Activated T-helper 2 cell treated with anti-CD3 and anti-CD28 coated beads, Interferon-gamma antibody, Interleukin-2, Interleukin-4, amounts not matched to agents 10 μg/mL and 5 μg/mL and 100 μg/mL, durations not matched to agents 14 hours and 24 hours and 36 hours (primary cell): ENCODE data around the gene ENPP7. TPM values are rescaled to one million over a fixed set of nuclear protein-coding genes. Genes with fewer than 3 reads are reported as not detected.

ENCODE experiments used
- DNase-seq: peaks from one replicate; pipeline ENCODE4 v3.0.0; 2021; ENCODE audit warnings: low spot score
- H3K27ac Mint-ChIP-seq: one replicate; pipeline ENCODE4 v1.8.0; 2021; ENCODE audit warnings: mixed read lengths
- H3K27me3 Mint-ChIP-seq: one replicate; pipeline ENCODE4 v1.8.0; 2021; ENCODE audit warnings: low read depth, mixed read lengths
- H3K36me3 Mint-ChIP-seq: one replicate; pipeline ENCODE4 v1.8.0; 2021; ENCODE audit warnings: low read depth, mixed read lengths
- H3K4me1 Mint-ChIP-seq: one replicate; pipeline ENCODE4 v1.8.0; 2021; ENCODE audit warnings: low read depth, mixed read lengths
- H3K4me3 Mint-ChIP-seq: one replicate; pipeline ENCODE4 v1.8.0; 2021; ENCODE audit warnings: low read depth, mild to moderate bottlenecking, moderate library complexity, mixed read lengths
- H3K9me3 Mint-ChIP-seq: one replicate; pipeline ENCODE4 v1.8.0; 2021; ENCODE audit warnings: mixed read lengths
- intact Hi-C: fragments of 100-400 bp; cut with micrococcal nuclease; formaldehyde crosslinking; loops from one replicate; pipeline ENCODE4 v1.15.1; 2023
- total RNA-seq: library from RNA; stranded (reverse); gene quantifications from 2 replicates; pipeline ENCODE4 v1.2.3, GENCODE V29; 2022

The ENPP7 gene
- total RNA-seq, 1 donor from 2014 or later = not detected

DNA sequence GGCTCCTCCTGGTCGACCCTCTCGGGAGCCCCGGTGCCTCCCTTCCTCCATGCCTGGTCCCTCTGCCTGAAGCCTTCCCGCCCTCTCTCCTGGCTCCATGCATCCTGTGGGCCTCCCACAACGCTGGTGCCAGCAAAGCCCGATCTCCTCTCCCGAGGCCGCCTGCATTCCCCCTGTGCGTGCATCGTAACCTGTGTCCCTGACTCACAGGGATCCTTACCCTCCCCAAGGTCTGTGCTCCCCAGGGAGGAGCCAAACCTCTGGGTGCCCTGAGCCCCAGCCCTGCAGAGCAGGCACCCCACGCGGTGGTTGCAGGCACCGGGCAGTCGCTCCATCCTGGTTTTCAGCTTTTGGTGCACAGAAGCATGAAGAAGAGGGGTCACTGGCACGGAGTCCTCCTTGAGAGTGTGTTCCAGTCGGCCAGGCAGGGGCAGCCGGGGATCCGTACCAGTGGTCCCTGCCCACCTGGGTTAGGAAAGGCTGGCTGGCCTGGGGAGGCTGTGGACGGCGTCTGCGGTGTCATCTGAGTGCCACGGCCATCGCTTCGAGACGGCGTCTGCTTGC, 1.8 kb upstream of the ENPP7 start:
- Mint-ChIP-seq H3K27ac (no peak overlapping the region), H3K36me3 (no peaks in the 10 kb centered on the region), H3K9me3 (no peaks in the 10 kb centered on the region), H3K4me1 (peaks cover 8% of the 10 kb centered on the region), H3K27me3 (no peaks in the 10 kb centered on the region), H3K4me3 (no peak overlapping the region)
- DNase-seq = no peak
- intact Hi-C loops = no loop called here

DNA sequence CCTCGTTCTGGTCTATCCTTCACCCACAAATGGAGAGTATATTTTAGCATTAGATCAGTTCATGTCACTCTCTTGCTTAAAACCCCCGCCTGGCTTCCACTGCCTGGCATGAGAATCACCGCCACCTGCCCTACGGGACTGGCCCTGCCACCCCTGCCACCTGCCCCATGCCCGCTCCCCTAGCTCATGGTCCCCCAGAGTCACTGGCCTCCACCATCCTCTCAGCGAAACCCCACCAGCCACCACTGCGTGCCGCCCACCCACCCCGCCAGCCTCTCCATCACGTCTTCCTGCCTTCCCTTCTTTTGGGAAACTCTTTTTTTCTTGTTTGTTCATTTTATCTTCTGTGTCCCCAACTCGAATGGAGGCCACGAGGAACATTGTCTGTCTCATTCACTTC, 982 bp upstream of the ENPP7 start:
- Mint-ChIP-seq H3K4me3 (no peak overlapping the region), H3K4me1 (peaks cover 8% of the 10 kb centered on the region), H3K36me3 (no peaks in the 10 kb centered on the region), H3K9me3 (no peaks in the 10 kb centered on the region), H3K27ac (no peak overlapping the region), H3K27me3 (no peaks in the 10 kb centered on the region)
- DNase-seq = no peak
- intact Hi-C loops = no loop called here

DNA sequence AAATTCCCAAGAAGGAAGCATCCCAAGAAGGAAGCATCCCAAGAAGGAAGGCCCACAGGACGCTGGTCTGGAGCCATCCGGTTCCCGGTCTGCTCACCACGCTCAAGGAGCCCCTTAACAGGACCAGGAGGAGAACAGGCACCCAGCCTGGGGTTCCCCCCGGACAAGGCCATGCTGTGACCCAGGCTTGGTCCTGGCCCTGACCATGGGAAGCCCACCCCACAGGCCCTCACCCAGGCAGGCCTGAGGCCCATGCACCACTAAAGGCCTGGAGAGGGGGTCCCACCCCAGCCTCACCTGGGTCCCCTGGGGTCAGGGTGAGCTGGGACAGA, 340 bp upstream of the ENPP7 start:
- Mint-ChIP-seq H3K27ac (no peak overlapping the region), H3K4me1 (peaks cover 8% of the 10 kb centered on the region), H3K27me3 (no peaks in the 10 kb centered on the region), H3K4me3 (no peak overlapping the region), H3K9me3 (no peaks in the 10 kb centered on the region), H3K36me3 (no peaks in the 10 kb centered on the region)
- intact Hi-C loops = no loop called here
- no peak for DNase-seq

DNA sequence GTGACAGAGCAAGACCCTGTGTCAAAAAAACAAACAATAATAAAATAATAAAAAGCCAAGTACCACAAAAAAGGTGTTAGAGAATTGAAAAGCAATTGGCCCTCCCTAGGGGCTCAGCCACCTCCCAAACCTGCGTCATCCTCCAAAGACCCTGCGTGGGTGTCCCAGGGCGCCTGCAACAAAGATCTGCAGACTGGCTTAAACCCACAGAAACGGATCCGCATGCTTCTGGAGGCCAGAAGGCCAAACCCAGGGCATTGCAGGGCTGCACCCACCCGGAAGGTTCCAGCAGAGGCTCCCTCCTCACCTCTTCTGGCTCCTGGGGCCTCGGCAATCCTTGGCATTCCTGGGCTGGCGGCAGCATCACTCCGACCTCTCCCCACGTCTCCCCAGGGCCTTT, 1.5 kb downstream of the ENPP7 start:
- no peaks in the 10 kb centered on the region for H3K27me3 Mint-ChIP-seq
- peaks cover 8% of the 10 kb centered on the region for H3K4me1 Mint-ChIP-seq
- no peak overlapping the region for H3K4me3 Mint-ChIP-seq
- intact Hi-C loops = no loop called here
- no peaks in the 10 kb centered on the region for H3K36me3 Mint-ChIP-seq
- DNase-seq = no peak
- no peak overlapping the region for H3K27ac Mint-ChIP-seq
- no peaks in the 10 kb centered on the region for H3K9me3 Mint-ChIP-seq

DNA sequence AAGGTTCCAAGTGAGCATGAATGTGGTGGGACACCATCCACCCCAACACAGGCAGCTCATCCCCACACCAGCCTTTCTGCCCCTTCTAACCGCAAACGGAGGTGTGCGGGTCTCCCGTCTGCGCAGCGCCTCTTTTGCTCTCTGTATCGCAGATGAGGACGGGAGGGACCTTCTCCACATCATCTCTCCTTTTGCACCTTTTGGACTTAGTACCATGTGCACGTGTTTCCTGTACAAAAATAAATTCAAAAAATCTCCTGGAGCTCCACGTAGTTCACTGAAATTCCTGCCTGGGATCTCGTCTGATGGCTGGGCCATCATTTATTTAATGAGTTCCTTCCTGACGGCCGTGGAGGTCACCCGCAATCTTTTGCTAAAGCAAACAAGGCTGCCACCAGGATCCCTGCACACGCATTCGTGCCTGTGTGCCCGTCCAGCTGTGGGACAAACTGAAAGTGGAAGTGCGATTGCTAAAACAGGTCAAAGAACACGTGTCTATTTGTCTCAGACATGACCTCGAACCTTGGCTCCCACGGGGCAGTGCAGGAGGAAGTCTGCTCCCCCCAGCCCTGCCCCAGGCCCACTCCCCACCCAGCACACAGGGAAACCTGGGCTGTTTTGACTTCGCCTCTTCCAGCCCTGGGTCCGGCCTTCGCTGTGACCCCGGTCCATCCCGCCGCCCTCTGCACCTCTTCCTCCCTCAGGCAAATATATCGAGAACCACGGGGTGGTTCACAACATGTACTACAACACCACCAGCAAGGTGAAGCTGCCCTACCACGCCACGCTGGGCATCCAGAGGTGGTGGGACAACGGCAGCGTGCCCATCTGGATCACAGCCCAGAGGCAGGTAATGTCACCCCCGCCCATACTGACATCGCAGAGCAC, 2.3 kb downstream of the ENPP7 start:
- H3K36me3 Mint-ChIP-seq = no peaks in the 10 kb centered on the region
- H3K4me1 Mint-ChIP-seq = peaks cover 8% of the 10 kb centered on the region
- peak overlapping the region; percentile 48 for H3K27ac Mint-ChIP-seq
- intact Hi-C loops = no loop called here
- peak overlapping the region; percentile 43 for H3K4me3 Mint-ChIP-seq
- no peaks in the 10 kb centered on the region for H3K9me3 Mint-ChIP-seq
- H3K27me3 Mint-ChIP-seq = no peaks in the 10 kb centered on the region
- no peak for DNase-seq

DNA sequence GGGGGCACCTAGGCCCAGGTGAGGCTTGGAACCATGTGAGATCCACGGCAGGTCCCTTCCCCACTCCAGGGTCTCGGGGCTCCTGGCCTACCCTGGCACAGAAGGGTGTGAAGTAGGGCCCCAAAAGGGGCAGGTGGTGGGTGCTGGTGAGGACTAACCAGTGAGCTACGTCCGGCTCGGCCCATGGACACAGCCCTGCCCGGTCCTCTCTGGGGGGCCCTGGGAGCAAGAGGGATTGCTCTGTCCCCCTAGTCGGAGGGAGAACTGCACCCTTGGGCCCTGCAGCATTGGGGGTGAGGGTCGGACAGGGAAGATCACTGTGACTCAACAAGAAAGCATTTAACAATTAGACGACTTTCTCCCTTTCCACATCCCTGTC, 2.9 kb downstream of the ENPP7 start:
- Mint-ChIP-seq H3K4me3 (no peak overlapping the region), H3K36me3 (no peaks in the 10 kb centered on the region), H3K27ac (no peak overlapping the region), H3K4me1 (peaks cover 8% of the 10 kb centered on the region), H3K27me3 (peaks cover under 1% of the 10 kb centered on the region), H3K9me3 (no peaks in the 10 kb centered on the region)
- no peak for DNase-seq
- intact Hi-C loops = no loop called here

DNA sequence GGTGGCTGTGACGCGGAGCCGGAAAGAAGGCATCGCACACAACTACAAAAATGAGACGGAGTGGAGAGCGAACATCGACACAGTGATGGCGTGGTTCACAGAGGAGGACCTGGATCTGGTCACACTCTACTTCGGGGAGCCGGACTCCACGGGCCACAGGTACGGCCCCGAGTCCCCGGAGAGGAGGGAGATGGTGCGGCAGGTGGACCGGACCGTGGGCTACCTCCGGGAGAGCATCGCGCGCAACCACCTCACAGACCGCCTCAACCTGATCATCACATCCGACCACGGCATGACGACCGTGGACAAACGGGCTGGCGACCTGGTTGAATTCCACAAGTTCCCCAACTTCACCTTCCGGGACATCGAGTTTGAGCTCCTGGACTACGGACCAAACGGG, 4.4 kb downstream of the ENPP7 start:
- Mint-ChIP-seq H3K36me3 (no peaks in the 10 kb centered on the region), H3K9me3 (no peaks in the 10 kb centered on the region), H3K27me3 (peaks cover 12% of the 10 kb centered on the region), H3K4me3 (no peak overlapping the region), H3K4me1 (peaks cover 5% of the 10 kb centered on the region), H3K27ac (no peak overlapping the region)
- intact Hi-C loops = no loop called here
- no peak for DNase-seq

DNA sequence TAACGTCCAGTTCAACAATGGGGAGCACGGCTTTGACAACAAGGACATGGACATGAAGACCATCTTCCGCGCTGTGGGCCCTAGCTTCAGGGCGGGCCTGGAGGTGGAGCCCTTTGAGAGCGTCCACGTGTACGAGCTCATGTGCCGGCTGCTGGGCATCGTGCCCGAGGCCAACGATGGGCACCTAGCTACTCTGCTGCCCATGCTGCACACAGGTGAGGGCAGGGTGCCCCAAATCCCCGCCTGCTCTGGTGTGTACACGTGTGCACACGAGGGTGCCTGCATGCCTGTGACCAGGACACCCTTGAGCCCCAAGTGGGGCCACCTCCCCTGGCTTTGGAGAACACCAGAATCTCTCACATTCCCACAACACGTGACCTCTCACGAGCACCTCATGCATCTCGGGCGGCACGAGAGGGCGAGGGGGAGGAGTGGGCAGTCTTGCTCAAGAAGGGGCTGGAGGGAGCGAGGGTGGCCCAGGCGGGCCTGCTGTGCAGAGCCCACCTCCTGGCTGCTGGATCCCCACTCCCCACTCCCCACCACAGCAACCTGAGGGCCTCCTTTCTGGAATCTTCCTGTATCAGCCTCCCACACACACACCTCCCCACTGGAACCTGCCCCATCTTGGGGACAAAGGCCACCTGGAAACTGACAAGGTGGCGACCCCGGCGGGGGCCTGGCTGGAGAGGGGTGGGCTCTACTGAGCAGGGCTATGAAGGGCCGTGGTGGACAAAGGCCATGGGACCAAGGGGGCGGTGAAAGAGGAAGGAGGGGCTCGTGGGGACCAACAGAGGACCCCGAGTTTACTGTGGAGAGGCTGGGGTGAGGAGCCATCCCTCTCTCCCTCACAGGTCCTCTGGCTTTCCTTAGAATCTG, 6.5 kb downstream of the ENPP7 start:
- H3K27me3 Mint-ChIP-seq = peaks cover 18% of the 10 kb centered on the region
- intact Hi-C loops = no loop called here
- no peak overlapping the region for H3K27ac Mint-ChIP-seq
- H3K4me1 Mint-ChIP-seq = peaks cover 5% of the 10 kb centered on the region
- no peaks in the 10 kb centered on the region for H3K36me3 Mint-ChIP-seq
- H3K4me3 Mint-ChIP-seq = no peak overlapping the region
- H3K9me3 Mint-ChIP-seq = no peaks in the 10 kb centered on the region
- no peak for DNase-seq

DNA sequence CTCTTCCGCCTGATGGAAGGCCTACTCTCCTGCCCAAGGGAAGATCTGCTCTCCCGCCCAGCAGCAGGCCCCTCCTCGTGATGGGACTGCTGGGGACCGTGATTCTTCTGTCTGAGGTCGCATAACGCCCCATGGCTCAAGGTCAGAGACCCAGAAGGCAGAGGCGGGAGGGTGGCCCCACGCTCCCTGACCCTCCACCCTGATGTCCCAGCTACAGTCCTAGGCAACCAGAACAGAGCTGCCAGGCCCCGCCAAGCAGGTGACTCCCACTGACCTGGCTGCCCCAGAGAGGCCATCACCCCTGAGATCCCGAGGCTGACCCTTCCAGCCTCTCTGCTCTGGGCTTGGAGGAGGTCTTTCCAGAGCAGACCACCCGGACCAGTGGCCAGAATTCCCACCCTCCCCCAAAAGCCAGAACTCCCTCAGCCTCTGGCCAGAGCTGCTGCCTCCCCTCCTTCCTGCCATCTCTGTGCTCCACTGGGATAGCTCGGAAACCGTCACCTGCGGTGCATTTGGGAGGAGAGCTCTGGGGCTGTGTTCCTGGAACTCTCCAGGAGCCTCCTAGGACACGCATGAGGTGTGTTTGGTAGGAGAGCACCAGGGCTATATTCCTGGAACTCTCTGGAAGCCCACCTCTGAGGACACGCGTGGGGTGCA, 7.3 kb downstream of the ENPP7 start:
- H3K27me3 Mint-ChIP-seq = peaks cover 18% of the 10 kb centered on the region
- no peaks in the 10 kb centered on the region for H3K36me3 Mint-ChIP-seq
- no peak overlapping the region for H3K4me3 Mint-ChIP-seq
- H3K27ac Mint-ChIP-seq = no peak overlapping the region
- no peaks in the 10 kb centered on the region for H3K9me3 Mint-ChIP-seq
- intact Hi-C loops = no loop called here
- no peak for DNase-seq
- H3K4me1 Mint-ChIP-seq = peaks cover under 1% of the 10 kb centered on the region

DNA sequence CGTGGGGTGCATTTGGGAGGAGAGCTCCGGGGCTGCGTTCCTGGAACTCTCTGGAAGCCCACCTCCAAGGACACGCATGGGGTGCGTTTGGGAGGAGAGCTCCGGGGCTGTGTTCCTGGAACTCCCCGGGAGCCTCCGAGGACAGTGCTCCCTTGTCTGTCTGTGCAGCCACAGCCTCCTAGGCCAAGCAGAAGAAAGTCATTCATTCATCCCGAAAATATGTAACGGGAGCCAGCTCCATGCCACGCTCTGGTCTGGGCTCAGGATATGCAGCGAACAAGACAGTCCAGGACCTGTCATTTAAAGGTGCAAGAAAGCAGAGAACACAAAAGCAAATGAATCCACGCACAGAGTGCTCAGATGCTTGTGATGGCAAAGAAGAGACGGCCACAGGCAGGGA, 7.9 kb downstream of the ENPP7 start:
- H3K4me1 Mint-ChIP-seq = no peaks in the 10 kb centered on the region

DNA sequence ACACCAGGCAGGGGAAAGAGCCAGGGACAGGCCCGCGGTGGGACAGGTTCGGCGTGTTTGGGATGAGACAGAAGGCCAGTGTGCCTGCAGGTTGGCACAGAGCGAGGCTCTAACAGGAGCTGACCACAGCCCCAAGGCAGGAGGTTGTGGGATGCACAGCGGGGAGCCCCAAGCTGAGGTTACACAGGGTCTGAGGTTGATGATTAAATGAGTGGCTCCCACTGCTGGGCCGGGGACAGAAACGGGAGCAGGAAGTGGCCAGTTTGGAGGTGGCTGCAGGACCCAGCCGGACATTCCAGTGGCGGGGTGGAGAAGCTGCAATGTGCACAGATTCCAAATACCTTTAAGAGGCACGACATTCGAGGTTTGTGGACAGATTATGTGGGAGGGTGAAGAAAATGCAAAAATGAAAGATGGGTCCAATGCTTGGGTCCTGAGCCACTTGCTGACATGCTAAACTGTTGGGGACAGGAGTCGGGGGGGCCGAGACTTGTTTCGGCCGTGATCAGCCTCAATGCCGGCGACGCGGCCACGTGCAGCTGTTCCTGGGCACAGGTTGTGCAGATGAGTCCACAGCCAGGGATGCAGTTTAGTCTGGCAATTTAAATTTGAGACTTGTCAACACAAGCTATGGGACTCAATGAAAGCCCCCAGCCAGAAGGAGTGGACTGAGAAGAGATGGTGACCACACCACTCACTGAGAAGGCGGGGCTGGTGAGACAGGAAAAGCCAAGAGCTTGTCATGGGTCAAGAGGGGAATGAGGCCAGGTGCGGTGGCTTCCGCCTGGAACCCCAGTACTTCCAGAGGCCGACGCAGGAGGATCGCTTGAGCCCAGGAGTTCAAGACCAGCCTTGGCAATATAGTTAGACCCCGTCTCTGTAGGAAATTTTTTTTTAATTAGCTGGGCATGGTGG, 8.7 kb downstream of the ENPP7 start:
- Mint-ChIP-seq H3K27me3 (peaks cover 20% of the 10 kb centered on the region), H3K36me3 (no peaks in the 10 kb centered on the region), H3K27ac (no peak overlapping the region), H3K9me3 (no peaks in the 10 kb centered on the region), H3K4me3 (no peak overlapping the region), H3K4me1 (no peaks in the 10 kb centered on the region)
- intact Hi-C loops = loop anchor here (10.0 kb wide), 1 partner anchor 255 kb away; no protein-coding TSS in a partner anchor
- no peak for DNase-seq

More for the DNA sequence above, 7.9 kb downstream of the ENPP7 start:
- Mint-ChIP-seq H3K27ac (no peak overlapping the region), H3K36me3 (no peaks in the 10 kb centered on the region), H3K27me3 (peaks cover 20% of the 10 kb centered on the region), H3K4me3 (no peak overlapping the region), H3K9me3 (no peaks in the 10 kb centered on the region)
- no peak for DNase-seq
- intact Hi-C loops = no loop called here

DNA sequence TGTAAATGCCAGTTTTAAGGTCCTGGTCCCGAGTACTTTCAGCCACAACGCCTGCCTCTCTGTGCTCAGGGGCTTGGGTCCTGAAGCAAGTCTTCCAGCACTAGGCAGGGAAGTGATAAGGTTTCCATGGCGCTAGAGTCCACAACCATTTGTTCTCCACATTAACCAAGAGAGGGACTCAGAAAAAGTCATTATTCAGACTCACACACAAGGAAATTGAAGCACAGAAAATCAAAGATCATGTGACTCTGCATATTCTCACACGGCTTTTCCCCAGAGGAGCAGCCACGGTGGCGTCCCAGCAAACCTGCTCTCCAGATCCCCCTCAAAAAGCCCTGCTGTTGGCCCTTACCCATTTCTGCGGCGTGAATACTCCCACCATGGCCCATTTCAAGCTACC, 9.7 kb downstream of the ENPP7 start:
- intact Hi-C loops = loop anchor here (10.0 kb wide), 1 partner anchor 254 kb away; no protein-coding TSS in a partner anchor
- Mint-ChIP-seq H3K27me3 (peaks cover 20% of the 10 kb centered on the region), H3K9me3 (no peaks in the 10 kb centered on the region), H3K27ac (no peak overlapping the region), H3K4me3 (no peak overlapping the region), H3K36me3 (no peaks in the 10 kb centered on the region), H3K4me1 (no peaks in the 10 kb centered on the region)
- no peak for DNase-seq
